HL-60/S4 treated with phorbol 12-myristate 13-acetate at 8.2 ng/mL for 4 days and 3 days (cell line): ENCODE results near the gene ZNF385B.

Source experiments
- in situ Hi-C: fragments of 300-500 bp; cut with MboI; formaldehyde crosslinking; loops from 2 replicates; pipeline ENCODE4 v1.15.0; 2022; ENCODE audit warnings: low sequenced_read_pairs

ZNF385B gene

DNA sequence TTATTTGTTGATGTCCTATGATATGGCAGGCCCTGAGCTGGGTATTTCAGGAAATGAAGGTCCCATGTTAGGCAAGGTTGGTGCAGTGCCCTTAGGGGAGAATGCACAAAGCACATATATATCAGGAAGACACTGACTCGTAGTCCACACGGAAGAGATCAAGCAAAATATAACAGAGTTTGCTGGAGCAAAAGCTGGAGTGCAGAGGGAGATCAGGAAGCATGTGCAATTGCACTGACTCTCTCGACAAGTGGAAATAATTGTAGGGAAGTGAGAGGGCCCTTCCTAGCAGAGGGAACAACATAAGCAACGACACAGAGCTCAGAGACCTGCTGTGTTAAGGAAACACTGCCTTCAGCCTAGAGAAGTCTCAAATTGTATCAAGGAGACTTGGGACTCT is 4.2 kb downstream of the ZNF385B start:
- in situ Hi-C loops: no loop called here

DNA sequence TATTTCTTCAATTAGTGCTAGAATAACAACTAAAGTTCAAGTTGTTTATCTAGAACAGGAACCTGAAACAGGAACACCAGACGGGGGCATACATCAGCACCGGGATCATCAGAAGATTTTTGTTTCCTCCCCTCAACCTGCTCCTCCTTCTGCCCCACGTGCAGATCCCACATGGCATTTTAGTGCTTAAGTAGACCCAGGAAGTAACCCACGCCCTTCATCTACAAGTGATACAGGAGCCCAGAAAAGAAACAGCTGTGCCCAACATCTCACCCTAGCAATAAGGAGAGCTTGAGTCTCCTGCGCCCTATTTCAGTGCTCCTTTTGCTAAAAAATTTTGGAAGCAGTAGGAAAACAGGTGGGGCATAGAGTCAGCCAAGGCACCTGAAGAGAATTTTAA is 5.2 kb downstream of the ZNF385B start:
- in situ Hi-C loops: no loop called here

DNA sequence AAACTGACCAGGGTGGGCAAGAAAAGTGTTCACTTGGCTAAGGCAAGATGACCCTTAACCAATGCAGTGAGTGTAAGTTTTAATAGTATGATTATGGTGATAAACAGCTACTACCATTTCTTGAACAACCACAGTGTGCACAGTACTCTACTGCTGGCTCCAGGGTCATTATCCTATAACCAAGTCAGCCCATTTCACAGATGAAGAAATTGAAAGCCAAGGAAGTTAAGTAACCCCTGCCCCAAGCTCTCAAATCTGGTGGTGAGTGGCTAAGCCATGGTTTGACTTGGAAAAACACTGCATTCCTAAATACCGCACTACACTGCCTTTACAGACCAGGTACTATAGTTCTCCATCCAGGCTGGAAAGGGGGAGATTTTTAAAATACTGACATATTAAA is 5.7 kb downstream of the ZNF385B start:
- in situ Hi-C loops: no loop called here

- in situ Hi-C loops: no loop called here
Measured at GRCh38 chr2:179854891-179855290, 6.5 kb downstream of the ZNF385B start.

DNA sequence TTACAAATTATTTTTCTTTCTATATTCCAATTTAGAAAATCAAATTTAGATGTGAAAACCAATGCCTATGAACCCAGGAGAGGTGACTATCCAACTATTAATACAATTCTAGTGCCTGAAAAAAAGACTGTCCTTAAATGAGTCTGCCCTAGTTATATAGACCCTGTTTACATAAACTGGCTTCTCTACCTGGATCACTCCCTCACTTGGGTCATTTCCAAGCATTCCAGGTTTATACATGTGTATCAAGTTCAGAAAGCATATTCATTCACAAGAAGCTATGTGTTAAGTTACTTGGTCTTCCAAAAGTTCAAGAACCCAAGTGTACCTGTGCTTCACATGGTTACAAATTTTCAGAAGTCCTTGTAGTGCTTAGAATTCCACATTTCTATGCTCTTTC is 8.3 kb downstream of the ZNF385B start:
- in situ Hi-C loops: no loop called here

DNA sequence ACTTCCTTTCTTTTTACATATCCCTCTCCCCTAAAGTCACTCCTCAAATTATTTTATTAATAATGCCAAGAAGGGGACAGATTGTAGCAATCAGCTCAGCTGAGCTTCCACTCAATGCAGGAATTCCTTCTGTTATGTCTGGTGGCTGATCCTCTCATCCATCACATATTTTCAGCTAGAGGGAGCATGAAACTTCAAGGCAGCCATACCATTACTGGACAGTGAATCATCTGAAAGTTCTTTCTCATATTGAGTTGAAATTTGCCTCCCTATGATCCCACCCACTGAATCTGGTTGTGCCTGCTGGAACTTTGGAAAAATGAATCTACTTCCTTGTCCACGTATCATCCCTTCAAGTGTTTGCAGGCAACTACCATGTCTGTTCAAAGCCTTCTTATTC is 11.2 kb downstream of the ZNF385B start:
- in situ Hi-C loops: no loop called here

DNA sequence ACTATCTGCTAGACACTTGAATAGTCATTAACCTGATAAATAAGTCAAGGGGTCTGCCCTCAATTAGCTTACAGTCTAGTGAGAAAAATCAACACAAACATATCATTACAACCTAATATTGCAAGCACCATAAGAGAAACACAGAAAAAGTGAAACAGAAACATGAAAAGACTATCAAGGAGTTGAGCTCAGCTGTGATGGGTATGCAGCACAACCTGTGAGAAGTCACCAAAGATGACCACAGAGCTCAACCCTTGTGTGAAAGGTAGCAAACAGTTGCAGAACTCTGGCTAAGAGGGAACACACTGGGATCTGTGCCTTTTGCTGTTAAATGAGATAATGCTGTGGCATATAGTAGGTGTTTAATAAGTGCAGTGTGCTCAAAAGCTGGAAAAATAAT is 11.7 kb downstream of the ZNF385B start:
- in situ Hi-C loops: no loop called here

DNA sequence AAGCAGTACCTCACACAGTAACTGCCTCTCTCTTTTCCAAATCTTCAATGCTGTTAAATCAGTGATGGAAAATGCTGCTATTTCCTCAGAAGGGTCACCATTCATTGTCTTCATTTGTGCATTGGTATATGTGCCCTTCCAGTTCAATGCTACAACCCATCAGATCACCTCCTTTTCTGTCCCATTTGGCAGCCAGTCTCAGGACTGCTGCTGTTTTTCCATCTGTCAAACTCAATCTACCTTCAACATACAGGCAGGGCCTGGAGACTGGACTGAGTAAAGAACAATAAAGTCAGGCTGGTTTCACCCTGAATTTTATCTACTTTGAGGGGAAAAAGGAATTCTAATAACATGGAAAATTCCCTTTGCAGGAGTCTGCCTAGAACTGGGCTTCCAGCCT is 17.9 kb downstream of the ZNF385B start:
- in situ Hi-C loops: no loop called here

GRCh38 chr2:179842498-179843153 is 18.8 kb downstream of the ZNF385B start:
- in situ Hi-C loops: no loop called here

GRCh38 chr2:179840840-179841239 is 20.6 kb downstream of the ZNF385B start:
- in situ Hi-C loops: no loop called here

GRCh38 chr2:179837408-179837807 is 24.0 kb downstream of the ZNF385B start:
- in situ Hi-C loops: no loop called here

DNA sequence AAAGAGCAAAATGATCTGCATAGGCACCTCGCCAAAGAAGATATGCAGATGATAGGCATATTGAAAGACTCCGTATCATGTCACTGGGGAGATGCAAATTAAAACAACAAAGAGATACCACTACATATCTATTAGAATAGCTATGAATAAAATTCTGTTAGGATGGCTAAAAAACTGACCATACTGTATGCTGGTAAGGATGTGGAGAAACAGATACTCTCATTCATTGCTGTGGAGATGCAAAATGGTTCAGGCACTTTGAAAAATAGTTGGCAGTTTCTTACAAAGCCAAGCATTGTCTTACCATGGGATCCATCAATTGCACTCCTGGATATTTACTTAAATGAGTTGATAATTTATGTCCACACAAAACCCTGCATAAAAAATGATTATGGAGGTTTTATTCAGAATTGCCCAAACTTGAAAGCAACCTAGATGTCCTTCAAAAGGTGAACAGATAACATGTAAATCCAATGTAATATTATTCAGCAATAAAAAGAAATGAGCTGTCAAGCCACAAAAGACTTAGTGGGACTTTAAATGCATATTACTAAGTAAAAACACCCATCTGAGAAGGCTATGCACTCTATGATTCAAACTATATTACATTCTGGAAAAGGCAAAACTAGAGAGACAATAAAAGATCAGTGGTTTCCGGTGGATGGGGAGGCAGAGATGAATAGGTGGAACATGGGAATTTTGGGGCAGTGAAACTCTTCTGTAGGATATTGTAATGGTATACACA is 31.2 kb downstream of the ZNF385B start:
- in situ Hi-C loops: no loop called here

DNA sequence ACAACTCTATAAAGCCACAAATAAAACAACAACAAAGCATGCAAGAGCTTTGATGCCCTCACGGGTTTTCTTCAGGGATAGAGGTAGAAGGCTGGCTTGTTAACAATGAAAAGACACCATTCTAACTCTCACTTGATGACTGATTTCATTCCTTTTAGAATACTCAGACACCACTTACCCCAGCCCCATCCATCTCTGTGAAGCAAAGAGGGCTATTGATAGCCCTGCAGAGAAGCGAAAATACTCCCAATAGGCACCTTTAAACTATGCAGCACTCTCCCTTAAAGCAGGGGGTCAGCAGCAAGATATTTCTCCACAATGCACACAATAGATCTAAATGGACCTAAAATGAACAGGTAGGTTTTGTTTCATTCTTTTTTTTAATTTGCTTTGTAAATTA is 35.1 kb downstream of the ZNF385B start:
- in situ Hi-C loops: no loop called here

DNA sequence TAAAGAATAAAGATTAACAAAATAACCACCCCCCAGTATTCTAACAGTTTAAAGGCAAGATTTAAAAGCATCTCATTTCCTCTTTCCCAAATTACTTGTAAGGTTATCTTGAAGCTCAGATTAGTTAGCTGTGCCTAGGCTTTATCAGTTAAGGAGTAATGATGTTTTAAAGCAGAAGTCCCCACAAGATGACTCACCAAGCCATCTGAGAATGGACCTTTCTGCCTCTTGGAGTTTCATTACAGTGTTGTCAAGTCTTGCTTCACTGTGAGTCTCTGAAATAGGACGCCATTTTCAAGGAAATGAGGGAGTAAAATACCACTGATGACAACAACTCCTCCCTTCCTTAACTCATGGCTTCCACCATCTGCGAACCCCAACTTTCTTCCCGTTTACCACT is 35.9 kb downstream of the ZNF385B start:
- in situ Hi-C loops: no loop called here

- in situ Hi-C loops: no loop called here
Measured at GRCh38 chr2:179824961-179825360, 36.5 kb downstream of the ZNF385B start.

GRCh38 chr2:179822540-179822939 is 38.9 kb downstream of the ZNF385B start:
- in situ Hi-C loops: no loop called here

DNA sequence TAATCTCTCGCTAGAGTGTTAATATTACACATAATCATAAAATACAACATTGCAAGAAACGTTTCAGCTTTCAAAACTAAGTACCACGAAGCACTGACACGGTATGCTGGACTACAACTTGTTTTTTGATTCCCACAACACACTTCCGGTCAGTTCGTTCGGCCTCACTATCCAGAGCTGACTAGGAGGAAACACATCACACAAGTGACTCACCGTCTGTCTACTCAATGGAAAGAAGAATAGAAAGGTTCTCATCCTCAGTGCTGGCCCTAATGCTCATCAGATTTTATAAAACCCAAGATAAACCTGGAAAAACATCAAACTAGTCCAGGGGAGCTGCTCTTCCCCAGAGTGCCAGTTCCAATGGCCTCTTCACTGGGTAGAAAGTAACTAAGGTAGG is 42.9 kb downstream of the ZNF385B start:
- in situ Hi-C loops: no loop called here

GRCh38 chr2:179817181-179817841 is 44.1 kb downstream of the ZNF385B start:
- in situ Hi-C loops: no loop called here

GRCh38 chr2:179814050-179814449 is 47.4 kb downstream of the ZNF385B start:
- in situ Hi-C loops: no loop called here

DNA sequence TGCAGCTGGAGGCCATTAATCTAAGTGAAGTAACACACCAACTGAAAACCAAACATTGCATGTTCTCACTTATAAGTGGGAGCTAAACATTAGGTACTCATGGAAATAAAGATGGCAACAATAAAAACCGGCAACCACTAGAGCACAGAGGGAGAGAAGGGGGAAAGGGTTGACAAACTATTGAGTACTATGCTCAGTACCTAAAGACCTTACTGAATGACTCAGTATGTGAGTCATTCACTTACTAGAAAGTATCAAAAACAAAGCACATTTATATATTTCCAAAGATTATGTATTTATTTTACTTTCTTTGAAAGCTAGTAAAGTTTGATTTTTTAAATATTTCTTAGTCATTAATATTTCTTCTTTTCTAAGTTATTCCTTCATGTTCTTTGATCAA is 48.9 kb downstream of the ZNF385B start:
- in situ Hi-C loops: no loop called here

- in situ Hi-C loops: no loop called here
Measured at GRCh38 chr2:179811042-179811441, 50.4 kb downstream of the ZNF385B start.

DNA sequence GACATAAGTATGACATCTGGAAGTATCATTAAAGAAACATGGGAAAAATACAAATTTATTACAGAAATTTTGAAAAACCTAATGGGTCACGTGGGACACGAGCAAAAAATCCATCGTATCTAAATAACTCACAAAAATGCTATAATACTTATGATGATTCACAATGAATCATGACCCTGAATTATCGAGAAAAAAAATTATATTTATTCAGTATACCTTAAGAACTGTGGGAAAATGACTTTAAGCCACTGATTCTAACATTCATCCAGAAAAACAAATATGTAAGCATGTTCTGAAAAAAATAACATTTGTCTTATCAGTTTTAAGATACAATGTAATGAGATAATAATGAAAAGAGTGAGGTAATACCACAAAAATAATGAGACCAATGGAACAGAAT is 51.8 kb downstream of the ZNF385B start:
- in situ Hi-C loops: no loop called here
